ENCODE data around the gene CTSL. TPM values are rescaled to one million over a fixed set of nuclear protein-coding genes. Genes with fewer than 3 reads are reported as not detected.

CTSL gene
- total and polyA plus RNA-seq, 4 experiments from 2014 or later, result 7.3 to 71.4 (median 40.2) TPM

- POLR2A ChIA-PET (ENCODE audit: partially characterized antibody), result no interaction called here
- intact Hi-C loops (cut with micrococcal nuclease), result loop anchor here (5.0 to 10.0 kb wide), 2 partner anchors 40 to 288 kb away; partner anchors contain the start of genes CDK20 and CTSL
- H3K9me3 ChIP-seq (ENCODE audit: control insufficient read depth in 1 of 2, low read length in 2 of 2), result no peaks in the 10 kb centered on the region
- H3K27me3 ChIP-seq (ENCODE audit: insufficient read depth, low read length), result no peaks in the 10 kb centered on the region
- H3K36me3 Mint-ChIP-seq, result no peaks in the 10 kb centered on the region
- peaks cover 12 to 33% (median 19%) of the 10 kb centered on the region in 4 donors for H3K4me1 Mint-ChIP-seq
- CTCF ChIA-PET (ENCODE audit: partially characterized antibody), result interaction anchor here (0.9 kb wide), 1 partner anchor 20 kb away, joined by 3 read pairs; no protein-coding TSS in a partner anchor
- H3K4me3 Mint-ChIP-seq, result peak overlapping the region in 1 of 8 donors; percentile 7
- H3K36me3 ChIP-seq (ENCODE audit: insufficient read depth, low read length), result no peaks in the 10 kb centered on the region
- no peak overlapping the region for H3K4me3 ChIP-seq (ENCODE audit: low read length in 2 of 2)
- H3K27ac Mint-ChIP-seq, result peak overlapping the region in 1 of 7 donors; percentile 8
- no peaks in the 10 kb centered on the region for H3K27me3 Mint-ChIP-seq
- peaks cover 0 to 5% (median under 1%) of the 10 kb centered on the region in 8 donors for H3K9me3 Mint-ChIP-seq
- no peak overlapping the region for H3K27ac ChIP-seq (ENCODE audit: low read depth, low read length)
- peaks cover 21% of the 10 kb centered on the region for H3K4me1 ChIP-seq (ENCODE audit: insufficient read depth, low read length)
- no peak for DNase-seq
Observed at GRCh38 chr9:87687207-87687606, 38.7 kb upstream of the CTSL start.

- H3K27ac Mint-ChIP-seq, result no peak overlapping the region
- peaks cover 0 to 16% (median 12%) of the 10 kb centered on the region in 8 donors for H3K9me3 Mint-ChIP-seq
- Histone ChIP-seq H3K9me3 (ENCODE audit: control insufficient read depth in 1 of 2, low read length in 2 of 2) (peaks cover 3 to 4% of the 10 kb centered on the region in 2 donors), H3K4me1 (ENCODE audit: insufficient read depth, low read length) (no peaks in the 10 kb centered on the region), H3K27ac (ENCODE audit: low read depth, low read length) (no peak overlapping the region), H3K27me3 (ENCODE audit: insufficient read depth, low read length) (no peaks in the 10 kb centered on the region), H3K4me3 (ENCODE audit: low read length in 2 of 2) (no peak overlapping the region), H3K36me3 (ENCODE audit: insufficient read depth, low read length) (no peaks in the 10 kb centered on the region)
- H3K27me3 Mint-ChIP-seq, result peaks cover 0 to 2% of the 10 kb centered on the region in 2 donors
- intact Hi-C loops (cut with micrococcal nuclease), result no loop called here
- no peak for DNase-seq
- ChIA-PET CTCF (ENCODE audit: partially characterized antibody) (no interaction called here), POLR2A (ENCODE audit: partially characterized antibody) (no interaction called here)
- H3K4me1 Mint-ChIP-seq, result no peaks in the 10 kb centered on the region
- no peak overlapping the region for H3K4me3 Mint-ChIP-seq
- H3K36me3 Mint-ChIP-seq, result peaks cover 0 to 1% of the 10 kb centered on the region in 2 donors
Observed at GRCh38 chr9:87694236-87694755, 31.6 kb upstream of the CTSL start.

GRCh38 chr9:87695523-87695922, 30.4 kb upstream of the CTSL start:
- no peak for DNase-seq
- H3K4me3 ChIP-seq (ENCODE audit: low read length in 2 of 2), result no peak overlapping the region
- Mint-ChIP-seq H3K27ac (no peak overlapping the region), H3K4me3 (no peak overlapping the region), H3K27me3 (peaks cover 2% of the 10 kb centered on the region in 2 donors), H3K9me3 (peaks cover 0 to 16% (median 12%) of the 10 kb centered on the region in 8 donors), H3K4me1 (no peaks in the 10 kb centered on the region), H3K36me3 (peaks cover 0 to 1% of the 10 kb centered on the region in 2 donors)
- H3K27me3 ChIP-seq (ENCODE audit: insufficient read depth, low read length), result no peaks in the 10 kb centered on the region
- H3K36me3 ChIP-seq (ENCODE audit: insufficient read depth, low read length), result no peaks in the 10 kb centered on the region
- ChIA-PET CTCF (ENCODE audit: partially characterized antibody) (no interaction called here), POLR2A (ENCODE audit: partially characterized antibody) (no interaction called here)
- no peaks in the 10 kb centered on the region for H3K4me1 ChIP-seq (ENCODE audit: insufficient read depth, low read length)
- no peak overlapping the region for H3K27ac ChIP-seq (ENCODE audit: low read depth, low read length)
- intact Hi-C loops (cut with micrococcal nuclease), result no loop called here
- H3K9me3 ChIP-seq (ENCODE audit: control insufficient read depth in 1 of 2, low read length in 2 of 2), result peaks cover 3 to 4% of the 10 kb centered on the region in 2 donors

- Mint-ChIP-seq H3K4me3 (no peak overlapping the region), H3K27ac (no peak overlapping the region), H3K4me1 (no peaks in the 10 kb centered on the region), H3K36me3 (peaks cover 0 to 1% of the 10 kb centered on the region in 2 donors), H3K27me3 (peaks cover 2% of the 10 kb centered on the region in 2 donors), H3K9me3 (peaks cover 0 to 16% (median 11%) of the 10 kb centered on the region in 8 donors)
- Histone ChIP-seq H3K27ac (ENCODE audit: low read depth, low read length) (no peak overlapping the region), H3K4me3 (ENCODE audit: low read length in 2 of 2) (no peak overlapping the region), H3K27me3 (ENCODE audit: insufficient read depth, low read length) (no peaks in the 10 kb centered on the region), H3K36me3 (ENCODE audit: insufficient read depth, low read length) (no peaks in the 10 kb centered on the region), H3K4me1 (ENCODE audit: insufficient read depth, low read length) (no peaks in the 10 kb centered on the region), H3K9me3 (ENCODE audit: control insufficient read depth in 1 of 2, low read length in 2 of 2) (peaks cover 3 to 4% of the 10 kb centered on the region in 2 donors)
- ChIA-PET CTCF (ENCODE audit: partially characterized antibody) (no interaction called here), POLR2A (ENCODE audit: partially characterized antibody) (no interaction called here)
- intact Hi-C loops (cut with micrococcal nuclease), result no loop called here
- no peak for DNase-seq
Observed at GRCh38 chr9:87696641-87697040, 29.3 kb upstream of the CTSL start.

GRCh38 chr9:87698069-87698809, 27.7 kb upstream of the CTSL start:
- no peak overlapping the region for H3K27ac ChIP-seq (ENCODE audit: low read depth, low read length)
- no peak for DNase-seq
- Mint-ChIP-seq H3K4me1 (peaks cover 0 to 4% (median 2%) of the 10 kb centered on the region in 4 donors), H3K4me3 (peak overlapping the region in 1 of 8 donors; percentile 70), H3K27me3 (peaks cover 2% of the 10 kb centered on the region in 2 donors), H3K27ac (no peak overlapping the region), H3K9me3 (peaks cover 0 to 7% (median 5%) of the 10 kb centered on the region in 8 donors), H3K36me3 (no peaks in the 10 kb centered on the region)
- H3K9me3 ChIP-seq (ENCODE audit: control insufficient read depth in 1 of 2, low read length in 2 of 2), result peaks cover 3 to 4% of the 10 kb centered on the region in 2 donors
- intact Hi-C loops (cut with micrococcal nuclease), result no loop called here
- no peak overlapping the region for H3K4me3 ChIP-seq (ENCODE audit: low read length in 2 of 2)
- no peaks in the 10 kb centered on the region for H3K27me3 ChIP-seq (ENCODE audit: insufficient read depth, low read length)
- peaks cover 6% of the 10 kb centered on the region for H3K4me1 ChIP-seq (ENCODE audit: insufficient read depth, low read length)
- POLR2A ChIA-PET (ENCODE audit: partially characterized antibody), result no interaction called here
- H3K36me3 ChIP-seq (ENCODE audit: insufficient read depth, low read length), result no peaks in the 10 kb centered on the region
- CTCF ChIA-PET (ENCODE audit: partially characterized antibody), result no interaction called here

- no peak overlapping the region for H3K4me3 ChIP-seq (ENCODE audit: low read length in 2 of 2)
- no peaks in the 10 kb centered on the region for H3K27me3 ChIP-seq (ENCODE audit: insufficient read depth, low read length)
- ChIA-PET POLR2A (ENCODE audit: partially characterized antibody) (no interaction called here), CTCF (ENCODE audit: partially characterized antibody) (interaction anchor here (1.4 kb wide), 1 partner anchor 14 kb away, joined by 4 read pairs; no protein-coding TSS in a partner anchor)
- no peak overlapping the region for H3K27ac ChIP-seq (ENCODE audit: low read depth, low read length)
- no peaks in the 10 kb centered on the region for H3K9me3 ChIP-seq (ENCODE audit: control insufficient read depth in 1 of 2, low read length in 2 of 2)
- Mint-ChIP-seq H3K4me1 (peaks cover 0 to 4% (median 2%) of the 10 kb centered on the region in 4 donors), H3K27ac (no peak overlapping the region), H3K36me3 (no peaks in the 10 kb centered on the region), H3K27me3 (peaks cover 0 to 2% of the 10 kb centered on the region in 2 donors), H3K4me3 (no peak overlapping the region), H3K9me3 (no peaks in the 10 kb centered on the region)
- H3K36me3 ChIP-seq (ENCODE audit: insufficient read depth, low read length), result no peaks in the 10 kb centered on the region
- no peak for DNase-seq
- intact Hi-C loops (cut with micrococcal nuclease), result no loop called here
- peaks cover 6% of the 10 kb centered on the region for H3K4me1 ChIP-seq (ENCODE audit: insufficient read depth, low read length)
Observed at GRCh38 chr9:87699835-87700234, 26.1 kb upstream of the CTSL start.

GRCh38 chr9:87701491-87701890, 24.4 kb upstream of the CTSL start:
- no peaks in the 10 kb centered on the region for H3K27me3 ChIP-seq (ENCODE audit: insufficient read depth, low read length)
- no peak overlapping the region for H3K27ac Mint-ChIP-seq
- CTCF ChIA-PET (ENCODE audit: partially characterized antibody), result interaction anchor here (1.1 kb wide), 1 partner anchor 16 kb away, joined by 3 read pairs; no protein-coding TSS in a partner anchor
- H3K27ac ChIP-seq (ENCODE audit: low read depth, low read length), result no peak overlapping the region
- H3K36me3 ChIP-seq (ENCODE audit: insufficient read depth, low read length), result no peaks in the 10 kb centered on the region
- H3K9me3 Mint-ChIP-seq, result peaks cover 0 to 2% (median 0%) of the 10 kb centered on the region in 8 donors
- H3K36me3 Mint-ChIP-seq, result no peaks in the 10 kb centered on the region
- POLR2A ChIA-PET (ENCODE audit: partially characterized antibody), result no interaction called here
- H3K9me3 ChIP-seq (ENCODE audit: control insufficient read depth in 1 of 2, low read length in 2 of 2), result no peaks in the 10 kb centered on the region
- H3K4me1 Mint-ChIP-seq, result peaks cover 0 to 7% (median 2%) of the 10 kb centered on the region in 4 donors
- no peak overlapping the region for H3K4me3 Mint-ChIP-seq
- DNase-seq, result no peak
- peaks cover 6% of the 10 kb centered on the region for H3K4me1 ChIP-seq (ENCODE audit: insufficient read depth, low read length)
- no peak overlapping the region for H3K4me3 ChIP-seq (ENCODE audit: low read length in 2 of 2)
- intact Hi-C loops (cut with micrococcal nuclease), result no loop called here
- peaks cover 0 to 2% of the 10 kb centered on the region in 2 donors for H3K27me3 Mint-ChIP-seq
